Measurements from ENCODE around the gene GALNT18. TPM values are rescaled to one million over a fixed set of nuclear protein-coding genes. Genes with fewer than 3 reads are reported as not detected.

Gene GALNT18
- total RNA-seq, 1 donor from 2014 or later = 6.6 TPM

DNA sequence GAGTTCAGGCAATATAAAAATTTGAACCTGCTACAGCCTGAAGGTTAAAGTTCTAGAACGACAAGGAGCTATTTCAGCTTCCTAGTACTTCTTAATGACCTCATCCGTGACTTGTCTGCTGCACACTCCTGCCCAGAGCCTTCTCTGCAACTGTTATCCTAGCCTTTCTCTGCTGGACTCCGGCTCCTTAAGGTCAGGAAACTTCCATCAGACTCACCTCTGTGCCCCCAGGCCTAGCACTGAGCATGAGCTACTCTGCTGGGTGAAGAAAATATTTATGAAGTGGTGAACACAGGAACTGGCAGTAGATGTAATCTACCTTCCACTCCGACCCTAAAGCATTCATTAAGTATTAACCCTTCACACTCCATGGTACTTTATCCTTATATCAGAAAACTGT, 287.2 kb downstream of the GALNT18 start:
- Histone ChIP-seq H3K27me3 (ENCODE audit: control insufficient read depth, insufficient read depth, low read length) (no peaks in the 10 kb centered on the region), H3K4me3 (ENCODE audit: low read depth, low read length) (no peak overlapping the region), H3K36me3 (ENCODE audit: control insufficient read depth, insufficient read depth, low read length) (no peaks in the 10 kb centered on the region)
- DNase-seq (ENCODE audit: low read depth) = no peak
- TF ChIP-seq, protein P1, sequence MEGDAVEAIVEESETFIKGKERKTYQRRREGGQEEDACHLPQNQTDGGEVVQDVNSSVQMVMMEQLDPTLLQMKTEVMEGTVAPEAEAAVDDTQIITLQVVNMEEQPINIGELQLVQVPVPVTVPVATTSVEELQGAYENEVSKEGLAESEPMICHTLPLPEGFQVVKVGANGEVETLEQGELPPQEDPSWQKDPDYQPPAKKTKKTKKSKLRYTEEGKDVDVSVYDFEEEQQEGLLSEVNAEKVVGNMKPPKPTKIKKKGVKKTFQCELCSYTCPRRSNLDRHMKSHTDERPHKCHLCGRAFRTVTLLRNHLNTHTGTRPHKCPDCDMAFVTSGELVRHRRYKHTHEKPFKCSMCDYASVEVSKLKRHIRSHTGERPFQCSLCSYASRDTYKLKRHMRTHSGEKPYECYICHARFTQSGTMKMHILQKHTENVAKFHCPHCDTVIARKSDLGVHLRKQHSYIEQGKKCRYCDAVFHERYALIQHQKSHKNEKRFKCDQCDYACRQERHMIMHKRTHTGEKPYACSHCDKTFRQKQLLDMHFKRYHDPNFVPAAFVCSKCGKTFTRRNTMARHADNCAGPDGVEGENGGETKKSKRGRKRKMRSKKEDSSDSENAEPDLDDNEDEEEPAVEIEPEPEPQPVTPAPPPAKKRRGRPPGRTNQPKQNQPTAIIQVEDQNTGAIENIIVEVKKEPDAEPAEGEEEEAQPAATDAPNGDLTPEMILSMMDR (IDR thresholded peaks at IDR 0.05; ENCODE audit: insufficient read depth, low read length, poor library complexity, severe bottlenecking) = no peak

DNA sequence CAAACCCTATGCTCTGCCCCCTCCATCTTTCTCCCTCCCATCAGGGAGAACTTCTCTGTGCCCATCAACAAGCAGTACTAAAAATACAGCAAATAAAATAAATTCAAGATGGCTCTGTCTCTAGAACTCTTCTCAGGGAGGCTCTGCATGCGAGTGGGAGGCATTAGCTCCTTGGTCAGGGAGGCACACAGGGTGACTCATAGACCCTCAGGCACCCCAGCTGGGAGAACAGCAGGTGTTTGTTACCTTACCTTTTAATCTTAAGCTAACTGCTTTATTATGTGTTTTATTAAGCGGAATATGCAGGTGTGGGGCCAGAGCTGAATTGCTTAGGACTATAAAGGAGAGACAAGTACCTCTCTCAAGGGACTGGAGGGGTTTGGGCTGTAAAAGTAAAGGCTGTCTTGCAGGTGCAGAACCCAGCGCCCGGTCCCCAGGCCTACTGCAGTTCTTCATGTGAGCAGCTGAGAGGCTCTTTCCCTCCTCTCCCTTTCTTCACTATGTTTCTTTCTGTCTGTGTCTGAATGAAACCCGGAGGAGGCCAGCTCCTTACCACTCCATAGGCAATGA, 289.6 kb downstream of the GALNT18 start:
- no peak for DNase-seq (ENCODE audit: low read depth)
- Histone ChIP-seq H3K4me3 (ENCODE audit: low read depth, low read length) (no peak overlapping the region), H3K27me3 (ENCODE audit: control insufficient read depth, insufficient read depth, low read length) (no peaks in the 10 kb centered on the region), H3K36me3 (ENCODE audit: control insufficient read depth, insufficient read depth, low read length) (no peaks in the 10 kb centered on the region)
- TF ChIP-seq, protein P1 (IDR thresholded peaks at IDR 0.05; ENCODE audit: insufficient read depth, low read length, poor library complexity, severe bottlenecking) = no peak

DNA sequence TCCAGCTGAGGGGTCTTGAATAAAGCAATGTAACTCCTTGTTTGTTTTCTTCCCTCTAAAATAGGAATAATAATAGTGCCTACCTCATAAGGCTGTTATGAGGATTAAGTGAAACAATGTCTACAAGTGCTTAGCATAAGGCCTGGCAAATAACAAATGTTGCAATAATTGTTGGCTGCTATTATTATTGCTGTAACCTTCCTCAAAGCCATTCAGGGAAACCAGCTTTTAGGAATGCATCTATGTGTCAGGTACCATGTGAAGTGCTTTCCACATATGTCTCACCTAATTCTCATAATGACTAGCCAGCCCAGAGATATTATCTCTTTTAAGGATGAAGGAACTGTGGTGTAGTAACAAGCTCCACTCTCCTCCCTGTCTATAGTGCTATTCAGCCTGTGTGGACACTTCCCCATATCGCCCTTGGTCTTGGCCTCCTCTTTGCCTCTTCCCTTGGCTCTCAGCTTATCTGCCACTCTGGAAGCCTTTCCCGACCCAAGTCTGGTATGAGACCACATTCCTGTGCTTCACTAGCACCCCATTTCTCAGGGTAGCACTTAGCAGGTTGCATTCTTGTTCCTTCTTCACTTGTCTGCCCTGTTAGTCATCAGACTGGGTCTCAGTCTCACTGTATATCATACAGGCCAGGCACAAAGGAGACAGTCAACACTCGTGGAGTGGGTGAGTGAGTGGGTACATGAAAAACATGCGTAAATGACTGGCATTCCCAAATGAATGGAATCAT, 292.6 kb downstream of the GALNT18 start:
- Histone ChIP-seq H3K4me3 (ENCODE audit: low read depth, low read length) (no peak overlapping the region), H3K27me3 (ENCODE audit: control insufficient read depth, insufficient read depth, low read length) (no peaks in the 10 kb centered on the region), H3K36me3 (ENCODE audit: control insufficient read depth, insufficient read depth, low read length) (no peaks in the 10 kb centered on the region)
- no peak for DNase-seq (ENCODE audit: low read depth)
- TF ChIP-seq, protein P1 (IDR thresholded peaks at IDR 0.05; ENCODE audit: insufficient read depth, low read length, poor library complexity, severe bottlenecking) = no peak

DNA sequence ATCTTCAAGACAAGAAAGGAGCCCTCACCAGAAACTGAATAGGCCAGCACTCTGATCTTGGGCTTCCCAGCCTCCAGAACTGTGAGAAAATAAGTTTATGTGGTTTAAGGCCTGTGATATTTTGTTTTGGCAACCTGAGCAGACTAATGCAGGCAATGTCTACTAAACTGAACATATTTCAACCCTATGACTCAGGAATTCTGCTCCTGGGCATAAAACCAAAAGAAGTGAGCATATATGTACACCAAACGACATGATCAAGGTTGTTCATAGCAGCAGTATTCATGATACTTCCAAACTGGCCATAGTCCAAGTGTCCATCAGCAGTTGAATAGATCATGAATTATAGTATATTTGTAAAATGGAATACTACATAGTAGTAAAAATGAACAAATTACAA, 297.7 kb downstream of the GALNT18 start:
- Histone ChIP-seq H3K4me3 (ENCODE audit: low read depth, low read length) (no peak overlapping the region), H3K27me3 (ENCODE audit: control insufficient read depth, insufficient read depth, low read length) (no peaks in the 10 kb centered on the region), H3K36me3 (ENCODE audit: control insufficient read depth, insufficient read depth, low read length) (no peaks in the 10 kb centered on the region)
- TF ChIP-seq, protein P1 (IDR thresholded peaks at IDR 0.05; ENCODE audit: insufficient read depth, low read length, poor library complexity, severe bottlenecking) = no peak
- DNase-seq (ENCODE audit: low read depth) = no peak

DNA sequence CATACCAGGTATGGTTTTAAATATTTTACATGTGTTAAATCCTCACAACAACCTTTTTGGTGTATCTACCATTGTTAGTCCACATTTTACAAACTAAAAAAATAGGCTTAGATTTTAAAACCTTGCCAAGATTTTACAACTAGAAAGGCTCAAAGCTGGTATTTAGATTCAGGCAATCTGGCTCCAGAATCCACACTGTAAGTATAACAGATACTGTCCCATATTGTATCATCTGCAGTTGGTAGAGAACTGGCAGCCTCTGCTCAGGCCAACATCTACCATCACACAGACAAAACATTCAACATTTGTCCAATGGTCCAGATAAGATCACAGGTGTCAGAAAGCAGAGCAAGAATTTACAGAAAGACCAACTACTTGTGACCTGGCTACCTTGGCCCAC, 299.7 kb downstream of the GALNT18 start:
- TF ChIP-seq, protein P1 (IDR thresholded peaks at IDR 0.05; ENCODE audit: insufficient read depth, low read length, poor library complexity, severe bottlenecking) = no peak
- Histone ChIP-seq H3K4me3 (ENCODE audit: low read depth, low read length) (no peak overlapping the region), H3K27me3 (ENCODE audit: control insufficient read depth, insufficient read depth, low read length) (no peaks in the 10 kb centered on the region), H3K36me3 (ENCODE audit: control insufficient read depth, insufficient read depth, low read length) (no peaks in the 10 kb centered on the region)
- DNase-seq (ENCODE audit: low read depth) = no peak
